RWPE2 (cell line): ENCODE data around the gene GNAL.

ENCODE experiments used
- ATAC-seq: fragments of 200-7000 bp; cut with Tn5 transposase; 3 replicates; pipeline ENCODE4 v1.9.1; 2021; ENCODE audit warnings: low read depth
- DNase-seq: peaks from one replicate; pipeline ENCODE4 v3.0.0-alpha.2; 2020; ENCODE audit warnings: low spot score
- H3K27ac ChIP-seq: fragments of 450-650 bp; 2 replicates; pipeline ENCODE4 v1.5.1; 2017; ENCODE audit warnings: mild to moderate bottlenecking; ENCODE audit not compliant: poor library complexity, severe bottlenecking
- H3K27me3 ChIP-seq: fragments of 250-450 bp; sonication (Bioruptor Pico); 2 replicates; pipeline ENCODE4 v1.5.1; 2021; ENCODE audit warnings: mild to moderate bottlenecking, moderate library complexity; ENCODE audit not compliant: insufficient read depth, poor library complexity, severe bottlenecking
- H3K36me3 ChIP-seq: fragments of 250-450 bp; sonication (Bioruptor Pico); 2 replicates; pipeline ENCODE4 v1.5.1; 2020; ENCODE audit warnings: low read depth, mild to moderate bottlenecking, moderate library complexity
- H3K4me1 ChIP-seq: fragments of 250-450 bp; sonication (Bioruptor Pico); 2 replicates; pipeline ENCODE4 v1.5.1; 2021; ENCODE audit warnings: mild to moderate bottlenecking, moderate library complexity; ENCODE audit not compliant: insufficient read depth, poor library complexity, severe bottlenecking
- H3K4me3 ChIP-seq: fragments of 250-450 bp; sonication (Bioruptor Pico); 2 replicates; pipeline ENCODE4 v1.5.1; 2021; ENCODE audit warnings: mild to moderate bottlenecking, moderate library complexity; ENCODE audit not compliant: severe bottlenecking
- H3K9me3 ChIP-seq: fragments of 250-450 bp; sonication (Bioruptor Pico); 2 replicates; pipeline ENCODE4 v1.5.1; 2021; ENCODE audit warnings: mild to moderate bottlenecking, moderate library complexity; ENCODE audit not compliant: severe bottlenecking
- CTCF ChIP-seq: fragments of 450-650 bp; IDR thresholded peaks from one replicate; pipeline ENCODE4 v1.5.1; 2017; ENCODE audit warnings: mild to moderate bottlenecking, moderate library complexity; ENCODE audit not compliant: poor library complexity, severe bottlenecking

Gene GNAL

DNA sequence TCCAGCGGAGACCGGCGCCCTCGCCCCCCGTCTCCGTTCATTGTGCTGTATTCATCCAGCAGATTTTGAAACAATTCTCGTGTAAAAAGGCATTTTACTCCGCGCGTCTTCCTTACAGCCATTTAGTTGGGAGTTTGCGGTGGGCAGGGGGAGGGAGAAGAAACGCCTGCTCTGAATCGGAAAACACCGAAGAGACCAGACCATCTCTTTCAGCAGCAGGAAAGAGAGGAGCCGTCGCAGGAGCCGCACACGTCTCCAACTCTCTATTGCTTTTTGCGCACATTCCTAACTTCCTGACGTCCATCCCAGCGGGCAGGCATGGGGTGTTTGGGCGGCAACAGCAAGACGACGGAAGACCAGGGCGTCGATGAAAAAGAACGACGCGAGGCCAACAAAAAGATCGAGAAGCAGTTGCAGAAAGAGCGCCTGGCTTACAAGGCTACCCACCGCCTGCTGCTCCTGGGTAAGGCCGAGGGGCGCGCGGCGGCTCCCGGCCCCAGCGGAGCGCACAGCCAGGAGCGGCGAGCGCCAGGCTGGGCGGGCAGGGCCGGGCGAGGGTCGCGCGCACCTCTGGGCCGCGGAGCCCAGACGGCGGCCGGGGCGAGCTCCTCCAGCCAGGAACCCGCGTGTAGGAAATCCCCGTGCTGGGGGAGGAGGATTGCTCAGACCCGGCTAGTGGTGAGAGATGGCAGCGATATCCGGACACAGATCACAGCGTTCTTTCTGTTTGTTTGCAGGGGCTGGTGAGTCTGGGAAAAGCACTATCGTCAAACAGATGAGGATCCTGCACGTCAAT is 63.2 kb downstream of the GNAL start:
- Histone ChIP-seq H3K4me1 (no peaks in the 10 kb centered on the region), H3K9me3 (no peaks in the 10 kb centered on the region), H3K4me3 (no peak overlapping the region), H3K27ac (no peak overlapping the region), H3K27me3 (peaks cover 38% of the 10 kb centered on the region), H3K36me3 (no peaks in the 10 kb centered on the region)
- no peak for DNase-seq
- no peak for TF ChIP-seq CTCF
- ATAC-seq = peak; percentile 51

DNA sequence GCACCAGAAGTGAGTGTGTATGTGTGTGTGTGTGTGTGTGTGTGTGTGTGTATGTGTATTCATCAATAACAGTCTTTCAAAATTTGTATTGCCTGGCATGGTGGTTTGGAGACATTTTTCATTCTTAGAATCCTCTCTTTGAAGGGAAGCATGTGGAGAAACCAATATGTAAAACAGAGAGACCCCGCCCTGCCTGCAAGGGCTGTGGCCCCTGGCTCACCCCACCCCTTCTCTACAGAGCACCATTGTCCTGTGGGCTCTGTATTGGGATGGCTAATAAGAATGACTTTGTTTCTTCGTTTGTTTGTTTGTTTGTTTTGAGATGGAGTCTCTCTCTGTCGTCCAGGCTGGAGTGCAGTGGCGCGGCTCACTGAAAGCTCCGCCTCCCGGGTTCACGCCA is 65.9 kb downstream of the GNAL start:
- Histone ChIP-seq H3K9me3 (no peaks in the 10 kb centered on the region), H3K4me3 (no peak overlapping the region), H3K36me3 (no peaks in the 10 kb centered on the region), H3K27ac (no peak overlapping the region), H3K27me3 (peaks cover 35% of the 10 kb centered on the region), H3K4me1 (no peaks in the 10 kb centered on the region)
- TF ChIP-seq CTCF = no peak
- no peak for ATAC-seq
- no peak for DNase-seq

- no peak overlapping the region for H3K27ac ChIP-seq
- no peak for TF ChIP-seq CTCF
- no peaks in the 10 kb centered on the region for H3K9me3 ChIP-seq
- no peaks in the 10 kb centered on the region for H3K36me3 ChIP-seq
- H3K27me3 ChIP-seq = peaks cover 16% of the 10 kb centered on the region
- ATAC-seq (no peak), DNase-seq (no peak)
- H3K4me1 ChIP-seq = no peaks in the 10 kb centered on the region
- no peak overlapping the region for H3K4me3 ChIP-seq
Observed at GRCh38 chr18:11757084-11757590, 68.1 kb downstream of the GNAL start.

- Histone ChIP-seq H3K4me1 (no peaks in the 10 kb centered on the region), H3K9me3 (no peaks in the 10 kb centered on the region), H3K27me3 (no peaks in the 10 kb centered on the region), H3K4me3 (no peak overlapping the region), H3K27ac (no peak overlapping the region), H3K36me3 (no peaks in the 10 kb centered on the region)
- TF ChIP-seq CTCF = no peak
- DNase-seq (no peak), ATAC-seq (no peak)
Observed at GRCh38 chr18:11759456-11759855, 70.4 kb downstream of the GNAL start.
